NOMO-1 (cell line): ENCODE measurements around the gene SLC25A38.

Experiments
- DNase-seq, 2 experiments: peaks; one replicate each; lab custom pipeline; 2025; ENCODE audit not compliant: unreplicated experiment in 2 of 2; lab: John Stamatoyannopoulos, UW

The SLC25A38 gene

GRCh38 chr3:39428745-39429201 is 45.6 kb downstream of the SLC25A38 start:
- no peak for DNase-seq

- no peak for DNase-seq
Measured at GRCh38 chr3:39429466-39429865, 46.3 kb downstream of the SLC25A38 start.

GRCh38 chr3:39432342-39432741 is 49.2 kb downstream of the SLC25A38 start:
- DNase-seq = no peak

- no peak for DNase-seq
Measured at GRCh38 chr3:39433642-39434041, 50.5 kb downstream of the SLC25A38 start.

- DNase-seq = no peak
Measured at GRCh38 chr3:39434574-39434973, 51.4 kb downstream of the SLC25A38 start.

- no peak for DNase-seq
Measured at GRCh38 chr3:39435006-39435748, 52.0 kb downstream of the SLC25A38 start.

GRCh38 chr3:39438880-39439279 is 55.7 kb downstream of the SLC25A38 start:
- no peak for DNase-seq

- no peak for DNase-seq
Measured at GRCh38 chr3:39440316-39440715, 57.1 kb downstream of the SLC25A38 start.

- no peak for DNase-seq
Measured at GRCh38 chr3:39443530-39443929, 60.4 kb downstream of the SLC25A38 start.

GRCh38 chr3:39445927-39446326 is 62.8 kb downstream of the SLC25A38 start:
- peak in 1 of 2 experiments; percentile 4 for DNase-seq

- no peak for DNase-seq
Measured at GRCh38 chr3:39446444-39446843, 63.3 kb downstream of the SLC25A38 start.
